Hindlimb muscle (tissue), 1 donor: Measurements from ENCODE around the gene CD163L1. TPM values are rescaled to one million over a fixed set of nuclear protein-coding genes. Genes with fewer than 3 reads are reported as not detected.

Source experiments
- DNase-seq: peaks from one replicate; pipeline ENCODE4 v3.0.0-alpha.2; 2013
- polyA plus RNA-seq: library from polyadenylated mRNA; unstranded; fragments of 120-200 nt; gene quantifications from one replicate; pipeline ENCODE4 v1.2.1, GENCODE V29; 2013; ENCODE audit not compliant: insufficient read length

The CD163L1 gene
- polyA plus RNA-seq, 1 donor = 5.5 TPM

- no peak for DNase-seq
Measured at GRCh38 chr12:7321624-7322023, 122.3 kb downstream of the CD163L1 start.

- DNase-seq = no peak
Measured at GRCh38 chr12:7319930-7320329, 124.0 kb downstream of the CD163L1 start.

DNA sequence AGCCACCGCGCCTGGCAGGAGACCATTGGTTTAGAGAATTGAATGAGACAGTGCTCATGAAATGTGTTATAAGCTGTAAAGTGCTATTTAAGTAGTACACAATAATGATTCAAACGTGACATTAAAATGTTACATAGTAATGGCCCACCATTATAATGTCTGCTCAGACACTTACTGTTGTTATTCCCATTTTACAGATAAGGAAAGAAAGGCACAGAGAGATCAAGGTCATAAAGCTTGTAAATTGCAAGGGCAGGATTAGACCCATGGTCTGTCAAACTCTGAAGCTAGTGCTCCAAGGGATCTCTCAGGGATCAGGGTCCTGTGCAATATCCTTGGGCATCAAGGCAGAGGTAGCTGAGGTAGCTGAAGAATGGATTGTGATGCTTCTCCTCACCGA, 133.9 kb downstream of the CD163L1 start:
- DNase-seq = no peak

Other genes with a start within 250 kb of the CD163L1 start
- gene ACSM4, start 140.1 kb downstream of the CD163L1 start, polyA plus RNA-seq = not detected
- 25.1 TPM for gene CD163, start 59.6 kb upstream of the CD163L1 start, polyA plus RNA-seq
- not detected for gene APOBEC1, start 221.8 kb upstream of the CD163L1 start, polyA plus RNA-seq